ENCODE measurements around the gene BTBD6. TPM values are rescaled to one million over a fixed set of nuclear protein-coding genes. Genes with fewer than 3 reads are reported as not detected.

BTBD6 gene
- total and polyA plus RNA-seq, 2 of the 8 experiments (the other 6 are each of a cell fraction or from before 2014, with no cell fraction given) = 10.1 to 10.2 TPM

- no peak overlapping the region for H2BK12ac ChIP-seq (ENCODE audit: low read depth, low read length)
- no peak overlapping the region for H3K56ac ChIP-seq (replicated peaks; ENCODE audit: insufficient read length, low read depth, low read length)
- H3K4ac ChIP-seq (replicated peaks; ENCODE audit: insufficient read length, low read depth, low read length) = no peak overlapping the region
- H2BK5ac ChIP-seq (ENCODE audit: low read depth, low read length) = no peak overlapping the region; the same call in 1 of the 2 replicates
- 89% methylated on average over 10 of the region's 11 CpGs; no CpG with 5 or more reads in 1 of the 2 experiments for WGBS, 2 experiments (ENCODE audit: extremely low coverage in 1 of 2, insufficient coverage in 1 of 2, insufficient read length in 1 of 2, insufficient replicate concordance in 2 of 2, low coverage in 1 of 2, low lambda C conversion rate in 2 of 2, missing lambda C conversion rate in 1 of 2)
- H3K14ac ChIP-seq (ENCODE audit: insufficient read length) = no peak overlapping the region
- ChIA-PET POLR2A (ENCODE audit: partially characterized antibody) (interaction anchor here (0.6 to 0.7 kb wide), 2 partner anchors 36 to 38 kb away, joined by 3 to 6 read pairs; no protein-coding TSS in a partner anchor), CTCF (ENCODE audit: partially characterized antibody) (interaction anchor here (1.0 kb wide), 1 partner anchor 65 kb away, joined by 3 read pairs; no protein-coding TSS in a partner anchor)
- no peak for DNase-seq (ENCODE audit: low read depth in 1 of 2, low spot score in 2 of 2)
- no peak overlapping the region for H2AFZ ChIP-seq (ENCODE audit: low read length)
- no peak overlapping the region for H3K23ac ChIP-seq (ENCODE audit: insufficient read length)
- H3K4me3 ChIP-seq (ENCODE audit: extremely low read depth in 1 of 4, insufficient read depth in 2 of 4, low read depth in 3 of 4, low read length in 4 of 4) = no peak overlapping the region
- no peaks in the 10 kb centered on the region; a peak in 1 of 7 replicates for H3K27me3 ChIP-seq (replicated peaks in 1 of 4; ENCODE audit: control insufficient read depth in 3 of 4, extremely low read depth in 1 of 4, insufficient read depth in 3 of 4, low read length in 3 of 4)
- no peaks in the 10 kb centered on the region for H3K79me2 ChIP-seq (ENCODE audit: control insufficient read depth in 1 of 2, insufficient read depth in 2 of 2, low read length in 2 of 2)
- H3K36me3 ChIP-seq (ENCODE audit: control insufficient read depth in 2 of 4, insufficient read depth in 4 of 4, low read length in 3 of 4) = no peaks in the 10 kb centered on the region; a peak in 2 of 8 replicates
- H3K9ac ChIP-seq (replicated peaks in 1 of 4; ENCODE audit: extremely low read depth in 1 of 4, low read depth in 3 of 4, low read length in 3 of 4) = no peak overlapping the region
- H3K23me2 ChIP-seq (ENCODE audit: low read depth, low read length) = peaks cover 3% of the 10 kb centered on the region; the same call in 1 of the 2 replicates
- H3K9me3 ChIP-seq (ENCODE audit: insufficient read depth in 2 of 2, low read depth in 1 of 2, low read length in 1 of 2) = no peaks in the 10 kb centered on the region
- H3K79me1 ChIP-seq (ENCODE audit: low read depth, low read length) = peaks cover 4% of the 10 kb centered on the region; the same call in 1 of the 2 replicates
- H3K27ac ChIP-seq (ENCODE audit: low read depth, low read length) = no peak overlapping the region
- no peak overlapping the region for H4K8ac ChIP-seq (ENCODE audit: extremely low read depth, insufficient read depth, low read length)
- H2BK120ac ChIP-seq (replicated peaks; ENCODE audit: low read depth, low read length) = no peak overlapping the region
- no peak overlapping the region for H2AK5ac ChIP-seq (ENCODE audit: low read depth, low read length)
- no peak overlapping the region for H2BK15ac ChIP-seq (ENCODE audit: low read length)
- peaks cover 0 to 19% of the 10 kb centered on the region in 2 experiments for H4K20me1 ChIP-seq (replicated peaks in 1 of 2; ENCODE audit: control insufficient read depth in 1 of 2, insufficient read depth in 2 of 2, low read length in 2 of 2)
- H3K4me2 ChIP-seq (ENCODE audit: insufficient read depth in 1 of 2, low read depth in 2 of 2, low read length in 2 of 2) = no peak overlapping the region
- no peak overlapping the region for H4K91ac ChIP-seq (replicated peaks; ENCODE audit: insufficient read length, low read length)
- H3K4me1 ChIP-seq (replicated peaks in 1 of 4; ENCODE audit: control insufficient read depth in 3 of 4, insufficient read depth in 4 of 4, low read length in 3 of 4) = no peaks in the 10 kb centered on the region
- H4K5ac ChIP-seq (ENCODE audit: insufficient read length, low read depth, low read length) = no peak overlapping the region
- FAIRE-seq = no peak
- no peak overlapping the region for H2BK20ac ChIP-seq (ENCODE audit: low read length)
- no peak overlapping the region for H3K18ac ChIP-seq (ENCODE audit: extremely low read depth, low read length)
- TF ChIP-seq, protein P1, sequence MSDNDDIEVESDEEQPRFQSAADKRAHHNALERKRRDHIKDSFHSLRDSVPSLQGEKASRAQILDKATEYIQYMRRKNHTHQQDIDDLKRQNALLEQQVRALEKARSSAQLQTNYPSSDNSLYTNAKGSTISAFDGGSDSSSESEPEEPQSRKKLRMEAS (IDR thresholded peaks at IDR 0.05) = no peak
- no peak for TF ChIP-seq CBX8 (IDR thresholded peaks at IDR 0.05; ENCODE audit: borderline replicate concordance, low read depth, low read length)
- no peak for TF ChIP-seq HDAC2 (IDR thresholded peaks at IDR 0.05; ENCODE audit: borderline replicate concordance in 1 of 2, low read depth in 2 of 2, low read length in 2 of 2)
- no peak for TF ChIP-seq JUND (IDR thresholded peaks at IDR 0.05; ENCODE audit: low read length)
- no peak for TF ChIP-seq SIRT6 (IDR thresholded peaks at IDR 0.05; ENCODE audit: low read length)
- no peak for TF ChIP-seq NRF1 (IDR thresholded peaks at IDR 0.05; ENCODE audit: low read depth, low read length)
- no peak for TF ChIP-seq SIN3A (conservative IDR thresholded peaks at IDR 0.05 in 1 of 2, IDR thresholded peaks at IDR 0.05 in 1 of 2; ENCODE audit: low read depth in 1 of 2, low read length in 2 of 2)
- TF ChIP-seq SP2 (IDR thresholded peaks at IDR 0.05; ENCODE audit: low read length) = no peak
These were observed 30.6 kb upstream of the BTBD6 start for GRCh38 chr14:105217774-105218173.

Measured in H1 (cell line).